HL-60 (cell line): ENCODE results near the gene DPPA3.

Experiments used
- DNase-seq, 2 experiments: peaks; one replicate each; pipeline ENCODE4 v3.0.0-alpha.2; 2010 to 2020; ENCODE audit warnings: low read depth in 1 of 2, low spot score in 1 of 2
- H3K27ac ChIP-seq: fragments of 250-450 bp; sonication (Bioruptor Pico); replicated peaks from 2 replicates; pipeline ENCODE4 v1.5.1; 2020; ENCODE audit warnings: mild to moderate bottlenecking, moderate library complexity
- H3K27me3 ChIP-seq: fragments of 250-450 bp; sonication (Bioruptor Pico); 2 replicates; pipeline ENCODE4 v1.5.1; 2021; ENCODE audit warnings: mild to moderate bottlenecking, moderate library complexity; ENCODE audit not compliant: insufficient read depth, poor library complexity, severe bottlenecking
- H3K4me3 ChIP-seq: replicated peaks from 2 replicates; pipeline ENCODE4 v1.5.1; 2011; ENCODE audit warnings: mild to moderate bottlenecking, control low read depth, low read length; ENCODE audit not compliant: insufficient read depth
- CTCF ChIP-seq: IDR thresholded peaks from one replicate; pipeline ENCODE4 v1.5.1; 2011; ENCODE audit warnings: low read length, control low read depth, inconsistent platforms; ENCODE audit not compliant: insufficient read depth
- GABPA ChIP-seq: IDR thresholded peaks from 2 replicates; pipeline ENCODE4 v1.6.1; 2012; ENCODE audit warnings: low read depth
- POLR2AphosphoS5 ChIP-seq: IDR thresholded peaks from 2 replicates; pipeline ENCODE4 v1.6.1; 2012; ENCODE audit warnings: low read depth
- REST ChIP-seq: IDR thresholded peaks from 2 replicates; pipeline ENCODE4 v1.6.1; 2012; ENCODE audit warnings: low read depth; ENCODE audit not compliant: insufficient replicate concordance
- SPI1 ChIP-seq: IDR thresholded peaks from 2 replicates; pipeline ENCODE4 v1.6.1; 2012; ENCODE audit warnings: low read depth, mild to moderate bottlenecking, borderline replicate concordance

DPPA3 gene

GRCh38 chr12:7695237-7695560, 16.0 kb upstream of the DPPA3 start:
- no peak overlapping the region for H3K27ac ChIP-seq
- no peak for TF ChIP-seq GABPA
- no peak for TF ChIP-seq SPI1
- TF ChIP-seq CTCF = no peak
- no peak for TF ChIP-seq REST
- TF ChIP-seq POLR2AphosphoS5 = no peak
- DNase-seq = no peak
- H3K4me3 ChIP-seq = no peak overlapping the region
- no peaks in the 10 kb centered on the region for H3K27me3 ChIP-seq

GRCh38 chr12:7695566-7696197, 15.6 kb upstream of the DPPA3 start, which contains the start of gene GDF3:
GDF3 (minus strand) TSS chr12:7695775; CDS start chr12:7695728, 47 bp downstream.
- DNase-seq = no peak
- Histone ChIP-seq H3K4me3 (no peak within 1 kb of the TSS), H3K27me3 (no peaks in the 10 kb centered on the region), H3K27ac (no peak within 1 kb of the TSS)
- TF ChIP-seq SPI1 (no peak), CTCF (no peak), POLR2AphosphoS5 (no peak), REST (no peak), GABPA (no peak)

GRCh38 chr12:7705846-7706245, 5.4 kb upstream of the DPPA3 start:
- Histone ChIP-seq H3K4me3 (no peak overlapping the region), H3K27ac (no peak overlapping the region), H3K27me3 (no peaks in the 10 kb centered on the region)
- no peak for TF ChIP-seq REST
- no peak for TF ChIP-seq GABPA
- TF ChIP-seq POLR2AphosphoS5 = no peak
- no peak for TF ChIP-seq SPI1
- no peak for TF ChIP-seq CTCF
- DNase-seq = no peak
